Colonic mucosa (tissue), 4 donors: ENCODE data around the gene ARHGAP10. TPM values are rescaled to one million over a fixed set of nuclear protein-coding genes. Genes with fewer than 3 reads are reported as not detected.

Experiments used
- DNase-seq: peaks from one replicate; pipeline ENCODE4 v3.0.0-alpha.2; 2020
- H3K27ac ChIP-seq: fragments of 200-600 bp; one replicate; pipeline ENCODE4 v1.8.0; 2021
- H3K27me3 ChIP-seq: fragments of 200-600 bp; one replicate; pipeline ENCODE4 v1.8.0; 2021
- H3K36me3 ChIP-seq: fragments of 200-600 bp; one replicate; pipeline ENCODE4 v1.8.0; 2021
- H3K4me1 ChIP-seq: fragments of 200-600 bp; one replicate; pipeline ENCODE4 v1.8.0; 2021; ENCODE audit warnings: mild to moderate bottlenecking
- H3K4me3 ChIP-seq: fragments of 200-600 bp; one replicate; pipeline ENCODE4 v1.8.0; 2021
- H3K9ac ChIP-seq, 2 donors: one replicate each; pipeline ENCODE4 v1.7.0; 2013; ENCODE audit warnings: control low read depth in 2 of 2, low read depth in 2 of 2, low read length in 2 of 2
- H3K9me3 ChIP-seq: fragments of 200-600 bp; one replicate; pipeline ENCODE4 v1.8.0; 2021
- CTCF ChIP-seq: fragments of 200-600 bp; IDR thresholded peaks from one replicate; pipeline ENCODE4 v1.8.0; 2022; ENCODE audit warnings: antibody characterized with exemption, mild to moderate bottlenecking
- intact Hi-C: fragments of 100-400 bp; cut with DNase I; formaldehyde crosslinking; loops from one replicate; pipeline ENCODE4 v1.14.1; 2022
- total RNA-seq, 2 donors: library from RNA; stranded (reverse); fragmentation: NEBNext Ultra II Directional in 1 of 2; extraction: Animal tissue kit (Norgen Biotek cat#: 25700) in 1 of 2; gene quantifications; one replicate each; pipeline ENCODE4 v1.2.1, GENCODE V29; 2021
- donor health status: healthy.
- donor health status: DM: no; HTN: no; CAD: no.
- donor health status: DM: no; HTN: no; CAD: no.

ARHGAP10 gene
- total RNA-seq, 2 donors from 2014 or later, result 4.4 to 7.1 TPM

- Histone ChIP-seq H3K9me3 (no peaks in the 10 kb centered on the region), H3K27me3 (no peaks in the 10 kb centered on the region), H3K36me3 (no peaks in the 10 kb centered on the region), H3K9ac (no peak overlapping the region), H3K4me1 (no peaks in the 10 kb centered on the region), H3K4me3 (no peak overlapping the region), H3K27ac (no peak overlapping the region)
- TF ChIP-seq CTCF, result no peak
- intact Hi-C loops, result no loop called here
- DNase-seq, result no peak
Observed at GRCh38 chr4:147814376-147814775, 82.5 kb downstream of the ARHGAP10 start.

DNA sequence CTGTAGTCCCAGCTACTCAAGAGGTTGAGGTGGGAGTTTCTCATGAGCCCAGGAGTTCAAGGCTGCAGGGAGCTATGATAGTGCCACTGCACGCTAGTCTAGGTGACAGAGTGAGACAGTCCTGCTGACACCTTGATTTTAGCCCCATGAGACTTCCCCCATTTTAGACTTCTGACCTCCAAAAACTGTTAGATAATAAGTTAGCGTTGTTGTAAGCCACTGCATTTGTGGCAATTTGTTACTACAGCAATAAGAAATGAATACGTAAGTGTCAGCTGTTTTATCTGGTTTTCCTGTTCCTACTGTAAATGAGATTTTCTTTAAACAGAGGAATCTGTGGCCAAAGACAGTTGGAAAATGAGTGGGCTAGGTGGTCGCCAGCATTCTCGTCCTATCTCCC lies 83.9 kb downstream of the ARHGAP10 start:
- Histone ChIP-seq H3K27me3 (no peaks in the 10 kb centered on the region), H3K4me1 (no peaks in the 10 kb centered on the region), H3K36me3 (no peaks in the 10 kb centered on the region), H3K27ac (no peak overlapping the region), H3K4me3 (no peak overlapping the region), H3K9me3 (no peaks in the 10 kb centered on the region), H3K9ac (peak overlapping the region in 1 of 2 donors; percentile 4)
- DNase-seq, result no peak
- intact Hi-C loops, result no loop called here
- TF ChIP-seq CTCF, result no peak

- intact Hi-C loops, result no loop called here
- Histone ChIP-seq H3K4me1 (no peaks in the 10 kb centered on the region), H3K9ac (peak overlapping the region in 1 of 2 donors; percentile 4), H3K27ac (no peak overlapping the region), H3K9me3 (no peaks in the 10 kb centered on the region), H3K27me3 (no peaks in the 10 kb centered on the region), H3K36me3 (no peaks in the 10 kb centered on the region), H3K4me3 (no peak overlapping the region)
- DNase-seq, result no peak
- no peak for TF ChIP-seq CTCF
Observed at GRCh38 chr4:147816382-147817254, 84.7 kb downstream of the ARHGAP10 start.

DNA sequence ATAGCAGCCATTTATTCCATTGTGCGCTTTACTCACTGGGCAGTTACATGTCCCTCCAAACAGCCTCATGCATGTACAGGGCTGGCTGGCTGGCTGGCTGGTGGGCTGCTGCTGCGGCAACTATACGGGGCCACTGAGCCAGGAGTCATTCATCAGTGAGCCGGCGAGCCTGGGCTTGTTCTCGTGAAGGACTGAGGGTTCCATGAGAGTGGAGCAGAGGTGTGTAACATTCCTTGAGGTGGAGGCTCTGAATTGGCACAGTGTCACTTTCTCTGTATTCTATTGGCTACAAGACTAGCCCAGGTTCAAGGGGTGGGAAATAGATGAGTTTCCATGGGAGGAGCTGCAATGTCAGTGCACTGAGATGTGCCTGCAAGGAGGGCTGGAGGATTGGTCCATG lies 89.1 kb downstream of the ARHGAP10 start:
- intact Hi-C loops, result no loop called here
- no peak overlapping the region for H3K27ac ChIP-seq
- no peak for DNase-seq

GRCh38 chr4:147821555-147821954 lies 89.7 kb downstream of the ARHGAP10 start:
- Histone ChIP-seq H3K27ac (no peak overlapping the region), H3K36me3 (no peaks in the 10 kb centered on the region), H3K9me3 (no peaks in the 10 kb centered on the region), H3K9ac (no peak overlapping the region), H3K4me1 (no peaks in the 10 kb centered on the region), H3K4me3 (no peak overlapping the region), H3K27me3 (no peaks in the 10 kb centered on the region)
- no peak for TF ChIP-seq CTCF
- no peak for DNase-seq
- intact Hi-C loops, result no loop called here

More for the DNA sequence above, 89.1 kb downstream of the ARHGAP10 start:
- H3K4me1 ChIP-seq, result no peaks in the 10 kb centered on the region
- H3K9me3 ChIP-seq, result no peaks in the 10 kb centered on the region
- TF ChIP-seq CTCF, result no peak
- no peaks in the 10 kb centered on the region for H3K36me3 ChIP-seq
- no peak overlapping the region for H3K9ac ChIP-seq
- H3K27me3 ChIP-seq, result no peaks in the 10 kb centered on the region
- no peak overlapping the region for H3K4me3 ChIP-seq
